HG03095 (cell line): Measurements from ENCODE around the gene GPHA2.
"Not testable (repeated sequence)": the region's sequence is repeated elsewhere in the genome, so short reads cannot be mapped to it uniquely, and the experiment has no call there.

Experiments
- ATAC-seq: cut with Tn5 transposase; IDR thresholded peaks from one replicate; pipeline ENCODE4 v1.9.1; 2021; ENCODE audit warnings: moderate library complexity; ENCODE audit not compliant: unreplicated experiment

The GPHA2 gene, protein sequence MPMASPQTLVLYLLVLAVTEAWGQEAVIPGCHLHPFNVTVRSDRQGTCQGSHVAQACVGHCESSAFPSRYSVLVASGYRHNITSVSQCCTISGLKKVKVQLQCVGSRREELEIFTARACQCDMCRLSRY

DNA sequence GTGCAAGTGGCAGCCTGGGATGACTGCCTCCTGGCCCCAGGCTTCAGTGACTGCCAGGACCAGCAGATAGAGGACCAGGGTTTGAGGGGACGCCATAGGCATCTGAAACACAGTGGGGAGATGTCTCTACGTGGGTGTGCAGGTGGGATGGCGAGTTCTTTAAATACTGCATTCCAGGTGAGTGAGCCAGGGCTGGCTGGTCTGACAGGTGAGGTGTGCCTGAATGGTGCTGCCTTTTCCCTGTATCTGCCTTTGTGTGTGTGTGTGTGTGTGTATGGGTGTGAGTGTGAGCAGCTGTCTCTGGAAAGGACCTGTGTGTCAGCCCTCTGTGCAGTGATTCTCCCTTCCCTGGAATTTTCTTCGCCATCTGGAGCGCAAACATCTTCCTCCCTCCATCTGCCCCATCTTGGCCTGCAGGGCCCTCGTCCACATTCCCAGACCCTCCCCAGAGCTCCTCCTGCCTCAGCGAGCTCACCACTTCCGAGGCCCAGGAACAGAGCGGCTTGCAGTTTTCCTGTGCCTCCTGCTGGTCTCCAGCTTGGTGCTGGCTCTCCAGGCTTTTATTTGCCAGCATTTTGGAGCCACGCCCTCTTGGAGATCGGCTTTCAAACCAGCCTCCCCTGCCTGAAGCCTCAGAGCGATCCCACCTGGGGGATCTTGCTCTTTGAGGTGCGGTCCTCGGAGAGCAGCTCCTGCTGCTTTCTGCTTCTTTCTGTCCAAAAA is at the start of gene GPHA2:
GPHA2 (minus strand) TSS at position 535 of the 723 bp plus-strand sequence; CDS start at position 102, 433 bp downstream.
- ATAC-seq: no peak

DNA sequence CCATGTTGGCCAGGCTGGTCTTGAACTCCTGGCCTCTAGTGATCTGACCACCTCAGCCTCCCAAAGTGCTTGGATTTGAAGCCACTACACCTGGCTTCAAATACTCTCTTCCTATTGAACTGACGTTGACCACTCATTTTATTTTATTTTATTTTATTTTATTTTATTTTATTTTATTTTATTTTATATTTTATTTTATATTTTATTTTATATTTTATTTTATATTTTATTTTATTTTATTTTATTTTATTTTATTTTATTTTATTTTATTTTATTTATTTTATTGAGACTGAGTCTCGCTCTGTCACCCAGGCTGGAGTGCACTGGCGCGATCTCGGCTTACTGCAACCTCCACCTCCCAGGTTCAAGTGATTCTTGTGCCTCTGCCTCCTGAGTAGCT is 47.6 kb upstream of the GPHA2 start:
- ATAC-seq: not testable (repeated sequence)

DNA sequence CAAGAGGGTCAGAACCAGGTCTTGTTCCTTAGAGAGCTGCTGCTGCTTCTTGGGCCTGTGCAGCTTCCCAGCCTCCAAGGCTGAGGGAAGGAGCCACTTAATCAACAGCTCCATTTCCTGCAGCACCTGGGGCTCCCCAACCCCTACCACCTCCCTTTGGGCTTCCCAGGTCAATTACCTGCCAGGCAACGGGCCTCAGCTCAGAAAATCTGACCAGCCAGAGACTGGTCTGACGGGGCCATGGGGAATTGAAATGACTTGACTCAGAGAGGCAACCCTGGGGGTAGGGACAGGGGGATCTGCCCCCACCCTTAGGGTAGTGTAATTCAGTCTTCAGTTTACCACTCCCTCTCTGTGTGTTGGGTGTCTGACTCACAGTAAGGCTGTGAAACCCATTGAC is 41.0 kb upstream of the GPHA2 start:
- no peak for ATAC-seq

DNA sequence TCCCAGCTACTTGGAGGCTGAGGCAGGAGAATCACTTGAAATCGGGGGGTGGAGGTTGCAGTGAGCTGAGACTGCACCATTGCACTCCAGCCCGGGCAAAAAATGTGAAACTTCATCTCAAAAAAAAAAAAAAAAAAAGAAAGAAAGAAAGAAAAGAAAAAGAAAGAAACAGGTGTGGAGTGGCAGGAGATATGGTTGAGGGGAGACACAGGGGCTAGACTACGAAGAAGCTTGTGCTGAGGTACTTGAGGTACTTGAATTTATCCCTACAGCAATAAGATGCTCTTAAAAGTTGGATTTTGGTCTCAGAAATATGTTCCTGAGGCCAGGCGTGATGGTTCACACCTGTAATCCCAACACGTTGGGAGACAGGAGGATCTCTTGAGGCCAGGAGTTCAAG is 38.4 kb upstream of the GPHA2 start:
- ATAC-seq: no peak

DNA sequence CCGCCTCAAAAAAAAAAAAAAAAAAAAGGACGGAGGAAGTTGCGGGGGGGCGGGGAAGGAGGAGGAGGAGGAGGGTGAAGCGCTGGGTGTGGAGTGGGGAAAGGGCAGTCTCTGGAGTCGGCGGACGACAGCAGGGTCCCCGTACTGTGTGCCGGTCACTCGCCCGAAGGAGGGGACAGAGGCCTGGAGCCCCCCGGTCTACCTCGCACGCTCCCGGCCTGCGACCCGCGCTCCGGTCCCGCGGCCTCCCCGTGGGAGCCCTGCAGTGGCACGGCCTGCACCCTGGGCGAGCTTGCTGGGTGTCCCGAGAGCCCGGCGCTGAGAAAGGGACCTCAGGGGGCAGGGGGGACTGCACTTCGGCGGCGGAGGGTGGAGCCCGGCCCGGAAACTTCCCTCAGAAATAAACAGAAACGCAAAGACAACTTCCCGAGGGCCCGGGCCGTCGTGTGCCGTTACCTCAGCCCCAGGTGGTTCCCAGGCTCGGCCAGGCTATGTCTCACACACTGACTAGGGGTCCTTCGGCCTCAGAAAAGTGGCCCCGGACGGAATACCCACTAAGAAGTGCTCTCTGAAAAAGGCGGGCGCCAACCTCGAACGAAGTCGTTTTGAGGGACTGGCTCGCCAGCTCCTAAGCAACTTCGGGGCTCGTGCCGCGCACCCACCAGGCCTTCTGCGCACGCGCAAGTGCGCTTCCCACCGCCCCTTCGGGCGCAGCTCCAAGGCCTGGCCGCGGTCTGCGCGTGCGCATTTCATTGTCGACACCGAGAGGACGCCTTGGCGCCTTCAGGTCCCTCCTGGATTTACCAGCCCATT is 35.9 kb upstream of the GPHA2 start, which contains the start of gene MAJIN:
MAJIN (minus strand) TSS at position 688 of the 813 bp plus-strand sequence. CDS start 12,703 bp downstream, outside the sequence.
- no peak for ATAC-seq

DNA sequence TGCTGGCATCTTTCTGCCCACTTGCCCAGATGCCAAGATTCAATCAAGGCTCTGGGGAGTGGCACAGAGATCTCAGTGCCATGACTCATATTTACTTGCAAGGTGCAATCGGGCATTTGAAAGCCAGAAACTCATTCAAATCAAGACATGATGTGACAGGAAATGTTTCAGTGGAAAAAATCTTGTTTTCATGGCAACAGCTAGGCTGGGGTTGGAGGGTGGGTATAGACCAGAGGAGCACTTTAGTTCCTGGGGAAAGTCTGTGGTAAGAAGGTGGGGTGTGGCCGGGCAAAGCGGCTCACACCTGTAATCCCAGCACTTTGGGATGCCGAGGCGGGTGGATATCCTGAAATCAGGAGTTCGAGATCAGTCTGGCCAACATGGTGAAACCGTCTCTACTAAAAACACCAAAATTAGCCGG is 35.0 kb upstream of the GPHA2 start:
- ATAC-seq: no peak

DNA sequence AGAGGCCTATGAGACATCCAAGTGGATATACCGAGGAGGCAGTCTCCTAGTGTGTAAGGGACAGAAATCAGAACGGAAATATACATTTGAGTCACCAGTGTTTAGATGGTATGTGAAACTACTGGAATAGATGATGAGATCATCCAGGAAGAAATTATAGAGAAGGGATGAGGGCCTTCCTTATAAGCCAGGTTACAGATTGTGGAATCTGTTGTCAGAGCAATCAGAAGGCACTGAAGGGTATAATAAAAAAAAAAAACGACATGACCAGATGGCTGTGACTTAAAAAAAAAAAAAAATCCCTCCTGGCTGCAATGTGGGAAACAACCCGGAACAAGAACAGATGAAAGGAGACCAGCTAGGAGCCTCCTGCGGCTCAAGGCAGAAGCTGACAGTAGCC is 33.5 kb upstream of the GPHA2 start:
- ATAC-seq: no peak

DNA sequence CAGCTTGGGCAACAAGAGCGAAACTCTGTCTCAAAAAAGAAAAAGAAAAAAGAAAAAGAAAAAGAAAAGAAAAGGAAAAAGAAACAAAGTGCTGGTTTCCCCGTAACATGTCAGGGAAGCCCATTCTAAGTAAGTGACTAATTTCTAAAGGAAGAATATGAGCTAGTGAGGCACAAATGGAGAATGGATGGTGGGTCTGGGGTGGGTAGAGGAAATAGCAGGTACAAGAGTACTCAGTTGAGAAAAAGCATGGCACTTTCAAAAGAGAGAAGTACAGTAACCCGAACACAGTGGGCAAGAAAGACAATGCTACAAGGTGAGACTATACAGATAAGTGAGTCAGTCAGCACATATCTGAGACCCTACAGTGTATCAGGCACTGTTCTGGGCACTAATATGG is 31.7 kb upstream of the GPHA2 start:
- no peak for ATAC-seq

DNA sequence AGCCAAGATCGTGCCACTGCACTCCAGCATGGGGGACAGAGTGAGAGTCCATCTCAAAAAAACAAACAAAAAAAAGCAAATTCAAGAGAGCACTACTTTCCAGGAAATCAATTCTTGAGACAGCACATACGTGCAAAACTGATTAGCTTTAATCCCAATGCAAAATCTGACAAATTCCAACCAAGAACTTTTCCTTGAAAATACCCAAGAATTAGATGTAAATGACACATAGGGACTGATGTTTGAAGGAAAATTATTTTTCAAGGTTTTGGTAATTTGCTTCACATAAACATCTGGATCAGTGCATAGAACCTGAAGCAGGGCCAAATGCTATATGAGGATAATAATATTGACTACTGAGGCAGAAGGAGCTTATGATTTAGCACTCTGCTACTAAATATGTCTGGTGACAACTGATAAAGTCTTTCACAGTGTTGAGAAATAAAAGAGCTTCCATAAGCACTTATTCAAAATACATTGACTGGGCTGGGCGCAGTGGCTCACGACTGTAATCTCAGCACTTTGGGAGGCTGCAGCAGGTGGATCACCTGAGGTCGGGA is 27.5 kb upstream of the GPHA2 start:
- no peak for ATAC-seq

DNA sequence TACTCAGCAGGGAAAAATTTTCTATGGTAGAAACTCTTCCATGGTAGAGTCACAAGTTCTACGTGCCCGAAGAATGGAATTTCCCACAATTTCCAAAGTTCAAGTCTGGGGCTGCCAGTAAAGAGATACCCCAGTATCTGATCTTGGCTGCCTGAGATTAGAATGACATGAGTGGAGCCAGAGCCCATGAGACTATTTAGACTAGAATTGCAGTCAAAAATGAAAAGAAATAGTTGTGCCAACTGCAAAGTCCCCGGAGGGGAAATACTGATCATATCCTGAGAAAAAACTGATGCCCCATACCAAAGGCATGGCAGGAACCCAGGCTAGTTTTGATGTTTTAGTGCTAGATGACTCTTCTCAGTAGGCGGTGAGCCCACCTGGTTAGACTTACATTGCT is 25.0 kb upstream of the GPHA2 start:
- no peak for ATAC-seq

DNA sequence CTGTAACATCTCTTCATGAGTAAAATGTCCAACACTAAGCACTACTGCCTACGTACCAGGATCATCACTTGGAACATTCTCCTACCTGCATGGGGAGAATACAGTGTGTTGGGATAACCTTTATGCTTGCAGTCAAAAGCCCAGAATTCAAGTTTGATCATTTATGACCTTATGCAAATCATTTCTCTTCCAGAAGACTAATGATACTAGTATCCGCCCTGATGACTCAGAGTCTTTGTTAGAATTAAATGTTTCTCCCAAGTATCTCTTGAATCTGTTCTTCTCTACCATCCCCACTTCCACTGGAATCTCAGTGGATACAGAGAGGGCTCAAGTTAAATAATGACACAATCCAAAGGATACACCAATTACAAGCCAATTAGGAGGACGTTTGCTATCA is 23.8 kb upstream of the GPHA2 start:
- no peak for ATAC-seq

DNA sequence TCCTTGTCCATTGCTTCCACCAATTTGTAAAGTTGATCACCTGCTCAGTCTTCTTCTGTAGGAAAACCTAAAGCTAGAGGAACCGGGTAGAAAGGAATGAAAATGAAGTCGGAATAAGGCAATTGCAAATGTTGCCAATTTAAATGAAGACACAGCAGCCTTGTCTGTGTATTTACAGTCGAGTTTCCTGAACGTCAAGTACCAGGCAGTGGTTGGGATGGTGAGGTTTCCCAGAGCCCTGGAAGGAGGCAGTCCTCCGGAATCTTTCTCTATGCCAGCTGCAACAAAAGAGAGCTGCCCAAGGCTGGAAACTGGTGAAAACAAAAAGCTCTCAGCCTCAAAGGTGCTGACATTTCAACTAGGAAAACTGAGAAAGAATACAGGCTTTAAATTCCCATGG is 18.5 kb upstream of the GPHA2 start:
- ATAC-seq: no peak

DNA sequence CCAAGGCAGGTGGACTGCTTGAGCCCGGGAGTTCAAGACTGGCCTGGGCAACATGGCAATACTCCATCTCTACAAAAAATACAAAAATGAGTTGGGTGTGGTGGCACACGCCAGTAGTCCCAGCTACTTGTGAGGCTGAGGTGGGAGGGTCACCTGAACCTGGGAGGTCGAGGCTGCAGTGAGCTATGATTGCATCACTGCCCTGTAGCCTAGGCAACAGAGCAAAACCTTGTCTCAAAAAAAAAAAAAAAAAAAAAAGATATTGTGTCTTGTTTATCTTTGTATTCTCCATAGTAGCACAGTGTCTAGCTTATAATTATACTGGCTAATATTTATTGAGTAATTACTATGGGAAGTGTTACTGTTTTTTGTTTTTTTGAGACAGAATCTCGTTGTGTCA is 15.8 kb upstream of the GPHA2 start:
- no peak for ATAC-seq

DNA sequence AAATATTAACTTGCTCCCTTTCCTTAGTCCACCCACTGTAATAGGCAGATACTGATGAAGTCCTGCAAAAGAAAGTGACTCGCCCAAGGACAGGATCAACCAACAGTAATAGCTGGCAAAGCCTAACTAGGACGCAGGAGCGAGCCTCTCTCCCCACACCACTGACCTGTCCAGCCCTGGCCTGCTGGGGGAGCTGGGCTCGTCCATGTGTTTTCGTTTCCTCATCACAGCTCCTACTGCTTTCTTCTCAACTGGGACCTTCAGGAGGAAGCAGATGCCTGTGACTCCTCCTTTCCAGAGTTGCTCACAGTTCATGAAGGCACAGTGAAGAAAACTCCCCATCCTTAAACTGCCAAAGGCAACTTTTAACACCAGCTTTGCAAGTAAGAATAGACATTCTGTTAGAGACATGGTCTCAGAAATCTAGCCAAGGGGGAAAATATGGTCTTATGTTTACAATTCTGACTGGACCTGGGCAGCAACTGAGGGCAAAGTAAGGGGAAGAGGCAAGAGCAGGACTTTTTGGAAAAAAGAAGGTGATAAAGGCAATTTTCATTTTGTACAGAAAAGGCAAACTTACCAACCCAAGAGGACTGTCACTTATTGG is 11.6 kb upstream of the GPHA2 start:
- ATAC-seq: no peak

DNA sequence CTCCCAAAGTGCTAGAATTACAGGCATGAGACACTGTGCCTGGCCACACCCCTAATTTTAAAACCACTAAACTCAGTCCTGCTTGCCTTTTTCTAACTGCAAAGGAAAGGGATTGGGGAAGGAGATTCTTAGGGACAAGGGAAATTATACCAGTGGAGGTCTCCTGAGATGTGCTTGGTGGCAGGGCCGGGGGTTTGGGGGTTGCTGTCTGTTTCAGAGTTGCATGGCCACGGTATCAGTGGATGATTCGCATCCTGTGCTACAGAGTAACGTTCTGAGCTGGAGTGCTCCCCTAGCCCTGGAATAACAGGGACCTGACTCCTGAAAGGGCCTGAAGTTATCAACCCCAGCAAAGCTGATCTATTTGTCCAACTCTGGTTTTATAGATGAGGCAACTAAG is 846 bp upstream of the GPHA2 start:
- no peak for ATAC-seq

DNA sequence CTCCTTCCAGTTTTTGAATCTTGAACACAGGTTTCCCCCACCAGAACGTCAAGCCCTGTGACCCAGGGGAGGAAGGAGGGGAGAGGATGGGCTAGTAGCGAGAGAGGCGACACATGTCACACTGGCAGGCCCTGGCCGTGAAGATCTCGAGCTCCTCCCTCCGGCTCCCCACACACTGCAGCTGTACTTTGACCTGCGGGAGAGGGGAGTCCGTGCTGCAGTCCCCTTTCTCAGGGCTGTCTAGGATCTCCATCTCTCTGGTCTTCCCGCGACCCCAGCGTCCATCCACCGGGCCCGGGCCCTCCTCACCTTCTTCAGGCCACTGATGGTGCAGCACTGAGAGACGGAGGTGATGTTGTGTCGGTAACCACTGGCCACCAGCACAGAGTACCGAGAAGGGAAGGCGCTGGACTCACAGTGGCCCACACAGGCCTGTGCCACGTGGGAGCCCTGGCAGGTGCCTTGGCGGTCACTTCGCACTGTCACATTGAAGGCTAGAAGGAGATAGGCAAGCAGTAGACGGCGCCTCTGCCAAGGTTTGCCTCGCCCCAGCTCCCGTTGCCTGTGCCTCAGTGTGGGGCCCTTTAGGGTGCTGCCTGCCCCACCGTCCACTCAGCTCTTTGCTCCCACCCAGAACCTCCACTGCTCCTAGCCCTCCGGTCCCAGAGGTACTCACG is 873 bp downstream of the GPHA2 start:
- ATAC-seq: no peak

DNA sequence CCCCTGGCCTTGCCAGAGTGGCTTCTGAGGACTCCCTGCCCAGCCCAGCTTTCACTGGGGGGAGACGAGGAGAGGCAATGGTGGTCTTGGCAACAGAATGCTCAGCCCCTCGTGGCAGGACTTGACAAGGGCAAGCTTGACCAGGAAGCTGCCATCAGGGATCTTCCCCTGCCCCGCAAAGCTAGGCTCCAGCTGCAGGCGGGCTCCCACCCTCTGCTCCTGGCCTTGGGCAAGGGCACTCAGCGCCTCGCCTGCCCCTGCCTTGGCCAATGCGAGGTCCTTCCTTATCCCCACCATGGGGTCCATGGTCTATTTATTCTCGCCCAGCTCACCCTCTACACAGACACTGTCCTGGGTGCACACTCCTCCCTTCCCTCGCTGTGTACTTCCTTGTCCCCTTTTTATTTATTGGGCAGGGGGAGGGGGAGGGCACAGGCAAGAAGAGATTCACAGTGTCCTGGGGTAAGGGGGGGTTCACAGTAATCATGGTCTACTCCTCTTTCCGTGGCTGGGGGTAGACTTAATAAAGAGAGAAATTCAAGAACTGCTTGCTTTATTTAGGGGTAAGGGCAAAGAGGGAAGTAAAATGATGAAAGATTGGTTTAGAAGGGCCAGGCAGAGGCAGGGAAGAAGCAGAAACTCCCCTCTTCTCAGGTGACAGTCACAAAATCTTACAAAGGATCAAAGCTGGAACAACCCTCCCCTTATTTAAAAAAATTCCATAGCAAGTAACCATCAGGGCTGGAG is 1.6 kb downstream of the GPHA2 start:
- ATAC-seq: no peak

DNA sequence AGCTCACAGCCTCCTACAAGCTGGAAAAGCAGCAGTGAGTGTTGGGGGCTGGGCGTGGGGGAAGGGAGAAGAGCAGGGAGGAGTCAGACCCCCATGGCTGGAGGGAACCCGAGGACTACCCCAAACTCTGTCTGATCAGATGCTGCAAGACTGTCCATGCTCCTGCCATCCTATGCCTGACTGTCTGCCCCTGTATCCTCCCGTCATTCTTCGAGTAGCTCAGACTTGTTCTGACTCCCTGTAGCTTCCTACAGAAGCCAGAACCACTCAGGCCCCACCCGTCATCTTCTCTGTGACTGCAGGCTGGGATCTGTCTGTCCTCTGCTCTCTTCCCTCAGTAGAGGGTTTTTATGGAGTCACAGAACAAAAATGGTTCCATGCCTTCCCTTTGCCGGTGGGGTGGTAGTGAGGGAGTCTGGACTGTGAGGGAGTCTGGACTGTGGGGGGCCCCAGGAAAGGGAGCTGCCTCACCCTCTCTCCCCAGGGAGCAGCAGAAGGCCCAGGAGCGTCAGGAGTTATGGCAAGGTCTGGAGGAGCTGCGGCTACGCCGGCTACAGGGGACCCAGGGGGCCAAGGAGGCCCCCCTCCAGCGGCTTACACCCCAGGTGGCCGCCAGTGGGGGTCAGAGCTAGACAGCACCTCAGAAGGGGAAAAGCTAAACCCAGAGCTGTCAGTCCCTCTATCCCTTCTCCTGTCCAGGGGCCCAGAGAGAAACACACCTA is 2.3 kb downstream of the GPHA2 start:
- ATAC-seq: no peak

DNA sequence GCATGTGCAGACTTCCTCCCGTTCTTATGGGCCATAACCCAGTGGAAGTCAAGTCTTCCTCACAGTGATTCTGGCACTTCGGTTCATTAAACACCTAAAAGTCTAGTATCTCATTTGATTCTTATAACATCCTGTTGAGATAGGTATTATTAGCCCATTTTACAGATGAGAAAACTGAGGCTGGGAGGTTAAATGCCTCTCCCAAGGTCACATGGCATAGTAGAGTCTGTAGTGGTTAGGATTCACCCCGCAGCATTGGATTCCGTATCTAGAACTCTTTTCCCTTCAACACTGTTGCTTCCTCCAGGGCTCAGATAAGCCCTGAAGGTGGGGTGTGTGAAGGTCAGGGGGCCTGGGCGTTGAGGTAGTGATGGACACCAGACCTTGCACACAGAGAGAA is 3.4 kb downstream of the GPHA2 start:
- no peak for ATAC-seq
